Medulla oblongata (tissue), 1 donor: ENCODE results near the gene KDM4E.
"Not testable (repeated sequence)": the region's sequence is repeated elsewhere in the genome, so short reads cannot be mapped to it uniquely, and the experiment has no call there.

Source experiments
- DNase-seq: peaks from one replicate; pipeline ENCODE4 v3.0.0-alpha.2; 2015; ENCODE audit errors: extremely low spot score

Gene KDM4E

GRCh38 chr11:95024958-95025357 lies at the start of gene KDM4E:
TSS of gene KDM4E (plus strand) at chr11:95025258. CDS start at chr11:95025558, 300 bp downstream.
- no peak for DNase-seq

DNA sequence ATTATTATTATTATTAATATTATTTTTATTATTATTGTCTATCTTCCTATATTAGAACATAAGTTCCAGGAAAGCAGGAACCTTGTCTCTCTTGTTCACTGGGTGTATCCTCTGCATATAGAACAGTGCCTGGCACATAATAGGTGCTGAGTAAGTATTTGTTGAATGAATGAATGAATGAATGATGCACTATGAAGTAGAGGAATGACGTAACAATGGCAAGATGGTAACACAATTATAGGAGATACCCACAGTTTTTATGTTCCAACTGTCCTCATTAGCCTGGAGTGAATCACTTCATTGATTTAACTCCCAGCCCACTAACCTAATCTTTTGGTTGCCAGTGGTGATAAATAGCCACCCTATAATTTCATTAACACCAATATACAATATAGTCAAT lies 49.5 kb upstream of the KDM4E start:
- DNase-seq, result no peak

- DNase-seq, result no peak
Measured at GRCh38 chr11:94987378-94987777, 37.7 kb upstream of the KDM4E start.

DNA sequence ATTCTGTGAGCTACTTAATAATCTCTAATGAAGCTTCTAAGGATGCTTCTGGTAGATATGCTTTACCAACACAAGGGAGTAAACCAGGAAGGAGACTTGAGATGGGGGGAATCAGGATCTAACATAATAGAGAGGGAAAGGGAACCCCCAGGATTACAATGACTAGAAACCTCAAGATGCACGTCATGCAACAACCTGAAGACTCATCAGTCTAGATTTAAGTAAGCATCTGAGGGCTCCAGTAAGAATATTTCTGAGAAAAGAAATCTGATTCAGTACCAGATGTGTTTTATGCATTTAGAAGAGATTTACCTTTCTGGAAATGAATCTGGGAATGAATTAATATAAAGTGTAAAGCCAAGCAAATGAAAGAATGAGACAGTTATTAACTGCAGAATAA lies 36.3 kb upstream of the KDM4E start:
- no peak for DNase-seq

DNA sequence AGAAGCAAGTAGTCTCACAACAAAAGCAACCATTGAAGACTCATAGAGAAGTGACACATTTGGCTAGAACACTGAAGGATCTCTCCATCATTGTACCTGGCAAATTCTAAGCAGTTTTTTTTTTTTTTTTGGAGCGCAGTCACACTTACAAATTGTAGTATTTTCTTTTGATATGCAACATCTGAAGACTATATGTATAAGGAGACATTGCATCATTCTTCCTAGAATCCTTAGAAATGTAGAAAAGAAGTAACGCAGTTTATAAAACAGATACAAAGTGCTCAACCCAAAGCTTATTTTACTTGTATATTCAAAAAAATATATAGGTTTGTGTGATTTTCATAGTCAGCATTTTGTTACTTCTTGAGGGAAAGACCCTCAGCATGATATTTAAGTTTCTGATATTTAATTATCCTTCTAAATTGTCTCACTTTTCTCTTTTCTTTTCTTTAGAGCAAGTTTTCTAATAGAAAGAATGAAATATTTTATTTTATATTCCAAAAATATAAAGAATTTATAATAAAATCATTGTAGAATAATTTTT lies 31.6 kb upstream of the KDM4E start:
- no peak for DNase-seq

GRCh38 chr11:94997437-94997836 lies 27.6 kb upstream of the KDM4E start:
- DNase-seq, result no peak

DNA sequence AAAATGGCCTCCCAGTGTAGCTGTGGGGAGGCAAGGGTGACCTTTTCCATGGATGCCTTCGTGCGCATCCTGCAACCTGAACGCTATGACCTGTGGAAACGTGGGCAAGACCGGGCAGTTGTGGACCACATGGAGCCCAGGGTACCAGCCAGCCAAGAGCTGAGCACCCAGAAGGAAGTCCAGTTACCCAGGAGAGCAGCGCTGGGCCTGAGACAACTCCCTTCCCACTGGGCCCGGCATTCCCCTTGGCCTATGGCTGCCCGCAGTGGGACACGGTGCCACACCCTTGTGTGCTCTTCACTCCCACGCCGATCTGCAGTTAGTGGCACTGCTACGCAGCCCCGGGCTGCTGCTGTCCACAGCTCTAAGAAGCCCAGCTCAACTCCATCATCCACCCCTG lies 26.8 kb upstream of the KDM4E start:
- DNase-seq, result no peak

GRCh38 chr11:95003716-95004115 lies 21.3 kb upstream of the KDM4E start:
- DNase-seq, result no peak

- no peak for DNase-seq
Measured at GRCh38 chr11:95005642-95006041, 19.4 kb upstream of the KDM4E start.

DNA sequence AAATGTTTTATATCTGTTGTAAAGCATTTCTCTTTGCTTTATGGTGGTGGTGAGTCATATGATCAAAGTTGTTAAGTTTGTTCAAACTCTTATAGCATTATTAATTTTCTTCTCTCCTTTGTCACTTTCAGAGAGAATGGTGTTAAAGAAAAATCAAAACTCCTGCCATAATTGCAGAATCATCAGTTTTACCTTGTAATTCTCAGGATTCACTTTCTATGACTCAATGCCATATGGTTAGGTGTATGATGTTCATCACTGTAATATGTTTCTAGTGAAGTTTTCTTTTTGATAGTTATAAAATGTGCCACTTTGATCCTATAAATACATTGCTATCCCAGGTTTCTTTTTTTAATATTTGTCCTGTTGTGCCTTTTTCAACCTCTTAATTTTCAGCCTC lies 13.7 kb upstream of the KDM4E start:
- DNase-seq, result no peak

GRCh38 chr11:95014184-95014821 lies 10.8 kb upstream of the KDM4E start:
- no peak for DNase-seq

DNA sequence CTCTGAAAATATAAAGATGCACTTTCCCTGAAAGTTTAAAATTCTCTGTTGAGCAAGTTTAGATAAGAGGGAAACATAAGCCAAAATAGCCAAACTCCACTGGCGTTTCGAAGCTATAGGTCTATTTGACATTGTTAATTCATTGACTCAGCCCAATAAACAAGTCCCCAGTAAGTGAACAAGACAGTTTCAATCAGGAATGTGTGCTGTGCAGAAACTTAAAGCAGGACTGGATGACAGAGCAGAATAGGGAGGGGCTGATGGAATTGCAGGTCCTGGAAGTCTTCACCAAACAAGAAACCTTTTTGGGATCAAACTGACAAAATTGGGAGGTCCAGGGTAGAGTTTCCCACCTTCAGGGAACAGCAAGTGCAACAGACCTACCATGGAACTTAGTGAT lies 8.9 kb upstream of the KDM4E start:
- DNase-seq, result no peak

- DNase-seq, result not testable (repeated sequence)
Measured at GRCh38 chr11:95021468-95021867, 3.6 kb upstream of the KDM4E start.

GRCh38 chr11:95025594-95025993 lies 536 bp downstream of the KDM4E start:
- DNase-seq, result not testable (repeated sequence)

GRCh38 chr11:95028357-95028756 lies 3.3 kb downstream of the KDM4E start:
- DNase-seq, result no peak

DNA sequence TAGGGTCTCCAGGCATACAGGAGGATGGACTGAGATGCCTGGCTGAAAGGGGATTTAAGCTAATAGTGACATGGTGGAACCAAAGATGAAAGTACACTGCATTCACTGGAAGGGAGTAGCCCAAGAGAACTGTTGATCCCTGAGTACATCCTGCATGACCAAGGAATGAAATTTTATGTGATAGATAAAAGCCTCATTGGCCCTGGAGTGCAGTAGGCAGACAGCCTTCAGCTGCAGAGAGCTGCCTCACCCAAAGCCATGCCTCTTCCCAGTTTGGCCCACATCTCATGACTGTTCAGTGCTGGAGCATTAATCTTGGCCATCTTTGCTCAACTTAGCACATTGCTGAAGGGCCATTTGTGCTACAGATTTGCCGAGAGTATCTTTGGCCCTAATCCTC lies 8.0 kb downstream of the KDM4E start:
- DNase-seq, result no peak

- DNase-seq, result no peak
Measured at GRCh38 chr11:95035316-95035715, 10.3 kb downstream of the KDM4E start.

DNA sequence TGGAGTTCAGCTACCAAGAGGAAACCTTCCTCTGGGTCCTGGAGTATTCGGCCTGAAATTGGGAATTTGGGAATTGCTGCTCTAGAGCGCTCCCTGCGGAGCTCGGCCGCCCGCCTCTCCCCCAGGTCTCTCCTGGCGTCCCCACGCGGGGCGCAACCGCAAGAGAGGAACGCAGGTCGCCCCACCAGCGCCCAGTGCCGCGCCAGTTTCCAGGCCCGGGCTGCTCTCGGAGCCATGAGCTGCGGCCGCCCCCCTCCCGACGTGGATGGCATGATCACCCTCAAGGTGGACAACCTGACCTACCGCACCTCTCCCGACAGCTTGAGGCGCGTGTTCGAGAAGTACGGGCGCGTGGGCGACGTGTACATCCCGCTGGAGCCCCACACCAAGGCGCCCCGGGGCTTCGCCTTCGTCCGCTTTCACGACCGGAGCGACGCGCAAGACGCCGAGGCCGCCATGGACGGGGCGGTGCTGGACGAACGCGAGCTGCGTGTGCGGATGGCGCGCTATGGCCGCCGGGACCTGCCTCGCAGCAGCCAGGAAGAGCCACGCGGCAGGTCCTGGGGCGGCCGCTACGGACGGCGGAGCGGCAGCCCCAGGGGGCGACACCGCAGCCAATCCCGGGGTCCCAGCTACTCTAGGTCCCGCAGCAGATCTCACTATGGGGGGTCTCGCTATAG lies 12.4 kb downstream of the KDM4E start:
- not testable (repeated sequence) for DNase-seq

DNA sequence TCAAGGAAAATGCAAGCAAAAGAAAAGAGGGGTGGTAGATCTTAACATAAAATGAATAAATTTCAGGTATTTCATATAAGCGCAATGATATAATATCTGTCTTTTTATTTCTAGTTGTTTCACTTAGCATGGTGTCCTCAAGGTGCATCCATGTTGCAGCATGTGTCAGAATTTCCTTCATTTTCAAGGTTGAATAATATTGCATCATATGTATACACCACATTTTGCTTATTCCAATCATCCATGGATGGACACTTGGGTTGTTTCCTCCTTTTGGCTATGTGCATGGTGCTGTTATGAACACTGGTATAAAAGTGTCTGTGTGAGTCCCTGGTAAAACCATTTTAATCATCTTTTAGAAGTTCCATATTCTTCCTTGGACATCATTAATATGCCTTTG lies 17.2 kb downstream of the KDM4E start:
- DNase-seq, result no peak

- no peak for DNase-seq
Measured at GRCh38 chr11:95042906-95043305, 17.8 kb downstream of the KDM4E start.

- no peak for DNase-seq
Measured at GRCh38 chr11:95044010-95044409, 19.0 kb downstream of the KDM4E start.

DNA sequence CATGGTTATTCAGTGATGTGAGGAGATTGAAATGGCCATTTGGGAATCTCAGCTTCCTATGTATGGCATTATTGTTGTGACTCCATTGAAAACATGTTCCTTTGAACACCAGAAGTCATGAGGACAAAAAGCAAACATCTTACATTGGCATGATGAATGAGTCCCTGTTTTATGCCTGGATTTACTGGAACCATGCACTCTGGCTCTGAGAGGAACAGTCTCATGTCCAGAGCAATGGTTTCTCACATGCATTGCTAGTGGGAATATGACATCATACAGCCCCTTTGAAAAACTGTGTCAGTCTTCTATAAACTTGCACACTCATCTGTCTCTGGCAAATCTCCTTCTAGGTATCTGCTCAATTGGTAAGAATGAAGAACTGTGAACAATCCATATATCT lies 20.8 kb downstream of the KDM4E start:
- DNase-seq, result no peak

GRCh38 chr11:95049122-95049521 lies 24.1 kb downstream of the KDM4E start, which contains the start of gene KDM4F:
TSS of gene KDM4F (plus strand) at chr11:95049422.
- not testable (repeated sequence) for DNase-seq
